Measurements from ENCODE around the gene HYAL3. TPM values are rescaled to one million over a fixed set of nuclear protein-coding genes. Genes with fewer than 3 reads are reported as not detected.

HYAL3 gene
- total RNA-seq, 4 donors from 2014 or later = 1.2 to 17.9 (median 1.8) TPM

DNA sequence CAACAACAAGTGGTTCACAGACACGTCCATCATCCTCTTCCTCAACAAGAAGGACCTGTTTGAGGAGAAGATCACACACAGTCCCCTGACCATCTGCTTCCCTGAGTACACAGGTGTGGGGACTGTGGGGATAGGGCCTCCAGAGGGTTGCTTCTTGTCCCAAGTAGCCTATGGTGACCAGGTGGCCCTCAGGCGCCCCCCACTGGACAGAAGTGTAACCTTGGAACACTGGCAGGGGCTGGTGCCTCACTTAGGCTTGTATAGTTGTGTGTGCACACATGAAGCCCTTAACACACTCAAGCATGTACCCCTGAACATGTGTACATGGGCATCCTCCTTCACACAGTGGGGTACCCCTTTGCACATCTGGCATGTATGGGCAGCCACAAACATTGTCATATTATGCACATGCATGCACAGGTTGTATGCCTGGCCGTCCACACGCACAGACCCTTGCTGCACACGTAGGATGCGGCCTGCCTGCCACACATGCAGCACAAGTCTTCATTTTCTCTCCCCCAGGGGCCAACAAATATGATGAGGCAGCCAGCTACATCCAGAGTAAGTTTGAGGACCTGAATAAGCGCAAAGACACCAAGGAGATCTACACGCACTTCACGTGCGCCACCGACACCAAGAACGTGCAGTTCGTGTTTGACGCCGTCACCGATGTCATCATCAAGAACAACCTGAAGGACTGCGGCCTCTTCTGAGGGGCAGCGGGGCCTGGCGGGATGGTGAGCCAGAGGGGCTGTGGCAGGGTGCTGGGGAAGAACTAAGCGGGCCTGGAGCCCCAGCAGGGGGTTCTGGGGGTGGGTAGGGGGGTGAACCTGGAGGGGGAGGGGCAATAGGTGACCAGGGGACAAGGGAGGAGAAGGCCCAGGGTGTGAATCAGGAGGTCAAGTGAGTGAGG is 42.0 kb downstream of the HYAL3 start:
- H3K36me3 ChIP-seq = peaks cover 0 to 63% (median 26%) of the 10 kb centered on the region in 3 donors

DNA sequence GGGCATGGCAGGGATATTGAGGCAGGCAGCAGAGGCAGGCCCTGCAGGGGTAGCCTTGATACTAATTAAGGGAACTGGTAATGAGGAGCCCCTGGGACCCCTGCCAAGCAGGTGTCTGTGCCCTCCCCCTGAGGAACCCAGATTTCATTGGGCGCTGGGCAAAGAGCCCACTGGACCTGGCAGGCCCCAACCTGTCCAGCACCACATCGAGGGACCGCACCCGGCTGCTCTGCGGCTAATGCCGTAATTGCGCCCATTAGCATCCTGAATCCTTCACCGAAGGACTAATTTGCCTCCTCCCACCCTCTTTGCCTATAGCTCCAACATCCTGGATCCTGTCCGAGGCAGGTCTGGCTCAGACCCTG is 44.0 kb downstream of the HYAL3 start:
- H3K4me3 ChIP-seq = no peak overlapping the region
- DNase-seq (ENCODE audit: low spot score in 2 of 2) = no peak
- TF ChIP-seq EP300 (IDR thresholded peaks at IDR 0.05) = no peak
- TF ChIP-seq POLR2A (IDR thresholded peaks at IDR 0.05) = no peak
- TF ChIP-seq, protein P1, sequence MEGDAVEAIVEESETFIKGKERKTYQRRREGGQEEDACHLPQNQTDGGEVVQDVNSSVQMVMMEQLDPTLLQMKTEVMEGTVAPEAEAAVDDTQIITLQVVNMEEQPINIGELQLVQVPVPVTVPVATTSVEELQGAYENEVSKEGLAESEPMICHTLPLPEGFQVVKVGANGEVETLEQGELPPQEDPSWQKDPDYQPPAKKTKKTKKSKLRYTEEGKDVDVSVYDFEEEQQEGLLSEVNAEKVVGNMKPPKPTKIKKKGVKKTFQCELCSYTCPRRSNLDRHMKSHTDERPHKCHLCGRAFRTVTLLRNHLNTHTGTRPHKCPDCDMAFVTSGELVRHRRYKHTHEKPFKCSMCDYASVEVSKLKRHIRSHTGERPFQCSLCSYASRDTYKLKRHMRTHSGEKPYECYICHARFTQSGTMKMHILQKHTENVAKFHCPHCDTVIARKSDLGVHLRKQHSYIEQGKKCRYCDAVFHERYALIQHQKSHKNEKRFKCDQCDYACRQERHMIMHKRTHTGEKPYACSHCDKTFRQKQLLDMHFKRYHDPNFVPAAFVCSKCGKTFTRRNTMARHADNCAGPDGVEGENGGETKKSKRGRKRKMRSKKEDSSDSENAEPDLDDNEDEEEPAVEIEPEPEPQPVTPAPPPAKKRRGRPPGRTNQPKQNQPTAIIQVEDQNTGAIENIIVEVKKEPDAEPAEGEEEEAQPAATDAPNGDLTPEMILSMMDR (IDR thresholded peaks at IDR 0.05) = no peak
- no peaks in the 10 kb centered on the region for H3K27me3 ChIP-seq
- H3K27ac ChIP-seq = peak overlapping the region; percentile 76 to 98 (median 86)
- peaks cover 0 to 96% (median 62%) of the 10 kb centered on the region in 4 donors for H3K4me1 ChIP-seq
- peaks cover 0 to 78% (median 26%) of the 10 kb centered on the region in 3 donors for H3K36me3 ChIP-seq
- no peaks in the 10 kb centered on the region for H3K9me3 ChIP-seq
- 79 to 96% methylated on average over 9 of the region's 9 CpGs for WGBS, 2 donors

More for the DNA sequence above, 42.0 kb downstream of the HYAL3 start:
- 82 to 87% methylated on average over 20 of the region's 20 CpGs for WGBS, 2 donors
- DNase-seq (ENCODE audit: low spot score in 2 of 2) = no peak
- Histone ChIP-seq H3K27me3 (no peaks in the 10 kb centered on the region), H3K27ac (peak overlapping the region; percentile 91 to 98 (median 97)), H3K4me1 (peaks cover 0 to 96% (median 58%) of the 10 kb centered on the region in 4 donors), H3K4me3 (no peak overlapping the region), H3K9me3 (no peaks in the 10 kb centered on the region)
- TF ChIP-seq EP300 (IDR thresholded peaks at IDR 0.05) = no peak
- TF ChIP-seq, protein P1 (IDR thresholded peaks at IDR 0.05) = peak; percentile 23 to 45 (median 43)

DNA sequence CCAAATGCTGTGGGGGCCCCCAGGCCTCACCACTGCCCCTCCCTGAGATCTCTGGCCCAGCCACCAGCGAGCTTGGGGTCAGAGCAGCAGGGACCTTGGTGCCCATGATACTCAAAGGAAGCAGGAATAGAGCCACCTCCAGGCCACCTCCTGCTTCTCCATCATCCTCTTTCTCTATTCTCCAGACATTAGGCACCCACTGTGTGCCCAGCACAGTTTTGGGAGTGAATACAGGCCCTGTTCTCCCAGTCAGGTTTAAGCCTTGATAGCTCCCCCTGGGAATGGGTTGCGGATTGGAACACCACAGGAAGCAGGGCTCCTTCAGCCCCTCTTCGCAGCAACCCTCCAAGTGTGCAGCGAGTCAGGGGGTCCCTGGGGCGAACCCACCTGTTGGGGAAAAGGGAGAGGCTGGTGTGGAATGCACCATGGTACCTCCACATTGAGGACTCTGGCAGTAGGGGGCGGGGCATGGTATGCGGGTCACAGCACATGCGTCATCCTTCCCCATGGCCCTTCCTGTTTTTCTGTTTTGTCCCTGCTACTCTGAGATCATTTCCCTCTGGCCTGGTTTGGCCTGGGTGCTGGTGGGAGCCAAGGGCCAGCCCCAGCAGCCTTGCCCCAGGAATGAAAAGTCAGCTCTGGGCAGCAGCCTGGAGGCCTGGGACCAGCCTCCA is 44.5 kb downstream of the HYAL3 start:
- 55 to 63% methylated on average over 8 of the region's 8 CpGs for WGBS, 2 donors
- Histone ChIP-seq H3K36me3 (peaks cover 0 to 78% (median 26%) of the 10 kb centered on the region in 3 donors), H3K4me1 (peaks cover 0 to 99% (median 65%) of the 10 kb centered on the region in 4 donors), H3K4me3 (no peak overlapping the region), H3K27me3 (no peaks in the 10 kb centered on the region), H3K9me3 (no peaks in the 10 kb centered on the region), H3K27ac (peak overlapping the region; percentile 76 to 98 (median 86))
- DNase-seq (ENCODE audit: low spot score in 2 of 2) = peak; percentile 63 to 68
- TF ChIP-seq POLR2A (IDR thresholded peaks at IDR 0.05) (peak in 1 of 2 donors; percentile 39), EP300 (IDR thresholded peaks at IDR 0.05) (peak; percentile 40 to 76)
- TF ChIP-seq, protein P1 (IDR thresholded peaks at IDR 0.05) = no peak

DNA sequence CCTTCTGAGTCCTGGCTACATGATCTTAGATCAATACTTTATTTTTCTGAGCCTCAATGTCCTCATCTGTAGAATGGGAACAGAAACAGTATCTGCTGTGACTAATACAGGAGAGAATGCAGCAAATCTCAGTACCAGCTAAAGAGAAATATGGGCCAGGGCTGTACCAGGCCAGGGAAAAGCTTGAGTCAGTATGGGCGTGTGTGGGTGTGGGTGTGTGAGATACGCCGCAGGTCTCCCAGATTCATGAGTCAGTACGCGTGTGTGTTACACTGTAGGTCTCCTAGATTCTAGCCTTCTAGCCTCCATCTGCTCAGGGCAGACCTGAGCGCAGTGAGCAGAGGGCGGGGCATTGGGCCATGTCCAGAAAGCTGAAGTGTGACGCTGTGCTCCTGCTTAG is 48.0 kb downstream of the HYAL3 start:
- 72% methylated on average over 8 of the region's 8 CpGs for WGBS, 2 donors
- no peak for DNase-seq (ENCODE audit: low spot score in 2 of 2)
- Histone ChIP-seq H3K4me3 (no peak overlapping the region), H3K27me3 (no peaks in the 10 kb centered on the region), H3K4me1 (peaks cover 0 to 99% (median 76%) of the 10 kb centered on the region in 4 donors), H3K27ac (peak overlapping the region in 3 of 4 donors; percentile 13 to 96 (median 84)), H3K9me3 (no peaks in the 10 kb centered on the region), H3K36me3 (peaks cover 0 to 65% (median 12%) of the 10 kb centered on the region in 3 donors)
- TF ChIP-seq POLR2A (IDR thresholded peaks at IDR 0.05) (no peak), EP300 (IDR thresholded peaks at IDR 0.05) (no peak)
- TF ChIP-seq, protein P1 (IDR thresholded peaks at IDR 0.05) = no peak

All from tibial nerve (tissue), 4 donors.